Measurements from ENCODE around the gene MED13.

MED13 gene, protein sequence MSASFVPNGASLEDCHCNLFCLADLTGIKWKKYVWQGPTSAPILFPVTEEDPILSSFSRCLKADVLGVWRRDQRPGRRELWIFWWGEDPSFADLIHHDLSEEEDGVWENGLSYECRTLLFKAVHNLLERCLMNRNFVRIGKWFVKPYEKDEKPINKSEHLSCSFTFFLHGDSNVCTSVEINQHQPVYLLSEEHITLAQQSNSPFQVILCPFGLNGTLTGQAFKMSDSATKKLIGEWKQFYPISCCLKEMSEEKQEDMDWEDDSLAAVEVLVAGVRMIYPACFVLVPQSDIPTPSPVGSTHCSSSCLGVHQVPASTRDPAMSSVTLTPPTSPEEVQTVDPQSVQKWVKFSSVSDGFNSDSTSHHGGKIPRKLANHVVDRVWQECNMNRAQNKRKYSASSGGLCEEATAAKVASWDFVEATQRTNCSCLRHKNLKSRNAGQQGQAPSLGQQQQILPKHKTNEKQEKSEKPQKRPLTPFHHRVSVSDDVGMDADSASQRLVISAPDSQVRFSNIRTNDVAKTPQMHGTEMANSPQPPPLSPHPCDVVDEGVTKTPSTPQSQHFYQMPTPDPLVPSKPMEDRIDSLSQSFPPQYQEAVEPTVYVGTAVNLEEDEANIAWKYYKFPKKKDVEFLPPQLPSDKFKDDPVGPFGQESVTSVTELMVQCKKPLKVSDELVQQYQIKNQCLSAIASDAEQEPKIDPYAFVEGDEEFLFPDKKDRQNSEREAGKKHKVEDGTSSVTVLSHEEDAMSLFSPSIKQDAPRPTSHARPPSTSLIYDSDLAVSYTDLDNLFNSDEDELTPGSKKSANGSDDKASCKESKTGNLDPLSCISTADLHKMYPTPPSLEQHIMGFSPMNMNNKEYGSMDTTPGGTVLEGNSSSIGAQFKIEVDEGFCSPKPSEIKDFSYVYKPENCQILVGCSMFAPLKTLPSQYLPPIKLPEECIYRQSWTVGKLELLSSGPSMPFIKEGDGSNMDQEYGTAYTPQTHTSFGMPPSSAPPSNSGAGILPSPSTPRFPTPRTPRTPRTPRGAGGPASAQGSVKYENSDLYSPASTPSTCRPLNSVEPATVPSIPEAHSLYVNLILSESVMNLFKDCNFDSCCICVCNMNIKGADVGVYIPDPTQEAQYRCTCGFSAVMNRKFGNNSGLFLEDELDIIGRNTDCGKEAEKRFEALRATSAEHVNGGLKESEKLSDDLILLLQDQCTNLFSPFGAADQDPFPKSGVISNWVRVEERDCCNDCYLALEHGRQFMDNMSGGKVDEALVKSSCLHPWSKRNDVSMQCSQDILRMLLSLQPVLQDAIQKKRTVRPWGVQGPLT (N-terminal part only)

DNA sequence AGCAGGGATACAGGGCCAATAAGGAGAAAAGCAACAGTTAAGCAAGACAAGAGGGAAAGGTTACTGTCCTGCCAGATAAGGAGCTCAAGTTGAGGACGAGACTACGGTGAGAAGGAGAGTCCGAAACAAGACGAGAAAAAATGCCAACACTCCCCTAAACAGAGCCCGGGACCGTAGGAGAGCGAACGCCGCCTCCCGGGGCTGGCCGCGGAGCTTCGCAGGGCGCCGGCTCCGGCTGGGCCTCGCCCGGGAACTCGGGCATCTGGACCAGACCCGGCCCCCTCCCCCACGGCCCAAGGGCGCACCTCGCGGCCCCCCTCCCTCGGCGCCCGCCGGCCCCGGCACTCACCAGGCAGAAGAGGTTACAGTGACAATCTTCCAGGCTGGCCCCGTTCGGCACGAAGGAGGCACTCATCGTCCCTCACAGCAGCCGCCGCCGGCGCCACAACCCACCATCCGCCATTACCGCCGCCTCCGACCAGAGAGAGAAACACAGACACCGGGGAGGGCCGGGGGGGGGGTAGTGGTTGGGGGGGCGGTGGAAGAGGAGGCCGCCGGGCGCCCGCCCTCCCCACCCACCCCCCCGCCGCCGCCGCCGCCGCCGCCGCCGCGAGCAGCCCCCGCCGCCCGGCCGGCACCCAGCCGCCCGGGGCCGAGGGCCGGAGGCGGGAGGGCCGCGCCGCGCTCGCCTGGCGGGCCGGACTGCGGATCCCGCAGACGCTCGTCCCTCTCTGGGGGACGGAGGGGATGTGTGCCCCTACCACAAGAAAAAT lies at the start of gene MED13:
Gene MED13 (minus strand): TSS at position 488 of the 773 bp plus-strand sequence. CDS start 73 bp downstream, at position 415.
- DNase-seq (ENCODE audit: low spot score): peak; percentile 46

DNA sequence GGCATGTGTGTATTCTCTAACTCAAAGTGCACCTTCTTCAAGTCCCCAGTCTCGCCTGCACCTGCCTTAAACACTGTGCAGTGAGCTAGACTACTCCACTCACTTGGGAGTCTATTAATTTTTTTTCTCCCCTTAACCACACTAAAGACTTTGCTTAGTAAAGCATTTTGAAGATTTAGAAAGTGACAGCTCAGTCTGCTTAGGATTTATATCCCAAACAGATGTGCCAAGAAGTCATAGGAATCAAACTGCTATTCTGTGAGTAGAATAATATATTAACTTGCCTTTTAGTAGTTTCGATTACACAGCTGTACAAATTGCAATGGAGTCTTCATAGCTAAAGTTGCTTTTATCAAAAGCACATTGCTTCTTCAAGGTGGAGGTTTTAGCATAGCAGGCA lies 47.2 kb upstream of the MED13 start:
- no peak for DNase-seq (ENCODE audit: low spot score)

DNA sequence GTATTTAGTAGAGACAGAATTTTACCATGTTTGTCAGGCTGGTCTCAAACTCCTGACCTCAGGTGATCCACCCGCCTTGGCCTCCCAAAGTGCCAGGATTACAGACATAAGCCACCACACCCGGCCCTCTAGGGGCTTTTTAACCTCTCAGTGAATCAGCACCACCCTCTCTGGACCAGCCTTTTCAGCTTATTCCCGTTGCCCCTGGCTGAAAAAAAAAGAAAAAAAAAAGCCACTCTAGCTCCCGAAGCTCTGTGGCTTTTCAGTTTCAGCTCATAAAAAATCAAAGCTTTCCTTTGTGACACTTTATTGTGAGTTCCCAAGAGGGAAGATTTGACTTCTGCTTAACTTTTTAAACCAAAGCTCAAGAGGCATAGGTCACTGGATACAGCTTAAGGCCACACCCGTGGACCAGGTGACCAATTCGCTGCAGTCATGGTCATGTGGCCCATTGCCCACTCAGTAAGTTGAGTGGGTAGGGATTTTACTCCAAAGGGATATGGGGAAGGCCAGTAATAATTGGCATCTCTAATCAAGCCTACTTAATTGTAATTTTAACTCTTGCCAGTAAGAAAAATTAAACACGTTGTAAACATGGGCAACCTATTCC lies 46.6 kb upstream of the MED13 start:
- DNase-seq (ENCODE audit: low spot score): no peak

DNA sequence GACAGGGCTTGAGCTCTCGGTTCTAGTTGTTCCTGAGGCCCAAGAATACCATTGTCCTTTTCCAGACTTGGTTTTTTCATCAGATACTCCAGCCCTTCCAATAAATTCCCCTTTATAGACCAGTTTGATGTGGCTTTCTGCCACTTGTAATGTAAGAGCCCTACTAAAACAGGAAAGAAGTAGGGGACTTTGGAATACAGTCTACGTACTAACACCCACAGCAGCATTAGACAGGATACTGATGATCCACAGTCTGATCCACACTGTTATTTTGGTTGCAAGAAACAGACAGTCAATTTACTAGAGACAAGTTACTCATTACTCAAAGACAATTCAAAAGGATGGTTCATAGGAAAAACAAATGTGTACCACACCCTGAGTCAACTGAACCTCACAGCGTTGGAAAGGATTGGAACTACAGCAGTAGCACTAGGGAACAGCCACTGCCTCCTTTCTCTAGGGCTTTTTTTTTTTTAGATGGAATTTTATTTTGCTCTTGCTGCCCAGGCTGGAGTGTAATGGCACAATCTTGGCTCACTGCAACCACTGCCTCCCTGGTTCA lies 45.9 kb upstream of the MED13 start:
- DNase-seq (ENCODE audit: low spot score): no peak

DNA sequence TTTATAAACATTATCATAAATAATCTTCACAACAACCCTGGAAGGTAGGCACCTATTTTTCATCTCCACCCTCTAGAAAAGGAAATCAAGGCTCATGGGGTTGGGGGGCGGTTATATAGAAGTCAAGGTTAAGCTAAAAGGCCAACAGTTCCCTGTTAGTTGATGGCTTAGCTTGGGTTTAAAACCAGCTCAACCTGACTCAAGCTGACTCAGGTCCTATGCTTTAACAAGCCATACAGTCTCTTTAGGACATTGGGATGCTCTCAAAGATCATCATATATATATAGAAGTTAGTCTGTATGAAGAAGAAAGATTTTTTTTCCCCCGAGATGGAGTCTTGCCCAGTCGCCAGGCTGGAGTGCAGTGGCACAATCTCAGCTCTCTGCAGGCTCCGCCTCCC lies 44.8 kb upstream of the MED13 start:
- DNase-seq (ENCODE audit: low spot score): no peak

DNA sequence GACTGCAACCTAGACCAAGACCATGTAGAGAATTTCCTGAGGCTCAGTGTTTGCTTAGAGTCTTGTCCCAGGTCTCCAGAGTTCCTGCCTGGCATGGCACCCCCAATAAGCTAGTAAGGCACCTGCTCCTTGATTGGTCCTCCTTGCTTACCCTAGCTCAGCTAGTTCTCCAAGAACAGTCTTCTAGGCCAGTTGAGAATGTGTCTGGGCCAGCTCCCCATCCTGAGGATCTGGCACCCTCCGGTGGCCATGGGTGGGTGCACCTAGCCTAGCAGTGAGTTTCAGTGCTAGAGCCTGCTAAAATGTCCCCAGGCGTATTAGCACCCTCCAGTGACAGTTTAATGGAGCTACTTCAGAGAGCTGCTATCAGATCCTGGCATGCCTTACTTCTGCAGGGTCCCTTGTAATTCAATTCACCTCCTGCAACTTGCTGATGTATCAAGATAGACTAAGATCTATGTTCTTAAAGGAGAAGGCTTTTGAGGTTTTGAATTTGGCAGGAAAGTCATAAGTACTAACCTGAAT lies 44.4 kb upstream of the MED13 start:
- peak; percentile 25 for DNase-seq (ENCODE audit: low spot score)

DNA sequence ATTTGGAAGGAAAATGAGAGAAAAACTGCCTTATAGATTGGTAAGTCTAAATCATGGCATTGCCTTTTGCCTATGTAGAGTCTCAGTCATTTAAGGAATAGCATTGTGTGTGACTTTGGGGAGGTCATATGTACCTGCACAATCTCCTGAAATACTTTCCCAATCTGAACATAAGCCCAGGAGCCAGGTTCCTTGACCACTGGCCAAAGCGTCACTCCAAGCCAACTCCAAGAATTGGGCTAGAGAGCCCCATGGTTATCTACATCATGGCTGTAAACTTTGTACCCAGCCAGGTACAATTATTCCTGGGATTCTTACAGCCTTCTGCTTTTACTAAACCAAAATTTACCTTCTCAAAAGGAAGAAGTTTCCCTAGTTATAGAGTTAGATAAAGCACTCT lies 40.8 kb upstream of the MED13 start:
- DNase-seq (ENCODE audit: low spot score): no peak

DNA sequence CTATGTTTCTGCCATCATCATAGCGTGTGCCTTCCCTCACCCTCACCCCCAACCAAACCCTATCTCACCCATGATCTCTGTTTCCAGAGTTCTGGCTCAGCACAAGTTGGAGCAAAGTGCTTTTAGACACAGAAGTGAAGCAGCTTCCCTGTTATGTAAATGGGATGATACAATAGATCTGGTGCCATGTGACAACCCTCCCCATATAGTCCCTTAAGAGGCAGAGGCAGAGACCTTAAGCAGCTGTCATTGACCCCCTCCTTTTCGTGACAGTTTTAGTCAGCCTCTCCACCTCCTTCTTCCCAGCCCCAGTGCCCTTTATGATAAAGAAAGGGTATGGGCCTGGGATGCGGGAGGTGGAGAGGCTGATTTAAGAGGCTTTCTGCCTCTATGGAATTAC lies 40.3 kb upstream of the MED13 start:
- DNase-seq (ENCODE audit: low spot score): no peak

DNA sequence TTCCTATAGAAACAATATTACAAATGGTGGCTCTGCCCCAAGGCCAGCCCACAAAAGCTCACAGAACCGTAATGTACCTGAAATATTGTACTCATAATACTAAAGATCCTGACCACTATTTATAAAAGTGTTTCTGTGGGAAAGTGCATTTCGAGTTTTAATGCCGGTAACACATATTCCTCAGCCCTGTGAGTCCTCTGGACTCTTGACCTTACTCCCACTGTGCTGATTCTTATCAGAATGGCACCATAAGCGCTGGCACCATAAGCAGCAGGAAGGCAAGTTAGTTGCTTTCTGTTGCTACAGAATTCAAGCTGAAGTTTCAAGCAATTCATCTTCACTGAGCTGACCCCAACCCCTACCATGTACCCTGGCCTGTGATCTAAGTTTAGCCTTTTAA lies 36.4 kb upstream of the MED13 start:
- DNase-seq (ENCODE audit: low spot score): no peak

DNA sequence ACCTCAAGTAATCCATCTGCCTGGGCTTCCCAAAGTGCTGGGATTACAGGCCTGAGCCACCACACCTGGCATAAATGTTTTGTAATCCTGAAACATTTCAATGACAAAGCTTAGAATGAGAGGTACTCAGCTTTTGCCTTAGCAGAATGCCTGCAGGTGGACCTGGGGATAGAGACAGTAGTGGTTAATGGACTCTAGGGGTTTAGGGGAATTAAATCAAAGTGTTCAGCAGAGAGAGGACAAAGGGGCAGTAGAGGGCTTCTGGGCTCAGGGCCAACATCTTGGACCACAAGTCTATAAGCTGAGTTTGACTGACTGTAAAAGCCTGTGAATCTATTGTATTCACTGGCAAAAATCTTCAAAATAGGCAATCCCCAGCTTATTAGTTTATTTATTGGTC lies 36.0 kb upstream of the MED13 start:
- no peak for DNase-seq (ENCODE audit: low spot score)

DNA sequence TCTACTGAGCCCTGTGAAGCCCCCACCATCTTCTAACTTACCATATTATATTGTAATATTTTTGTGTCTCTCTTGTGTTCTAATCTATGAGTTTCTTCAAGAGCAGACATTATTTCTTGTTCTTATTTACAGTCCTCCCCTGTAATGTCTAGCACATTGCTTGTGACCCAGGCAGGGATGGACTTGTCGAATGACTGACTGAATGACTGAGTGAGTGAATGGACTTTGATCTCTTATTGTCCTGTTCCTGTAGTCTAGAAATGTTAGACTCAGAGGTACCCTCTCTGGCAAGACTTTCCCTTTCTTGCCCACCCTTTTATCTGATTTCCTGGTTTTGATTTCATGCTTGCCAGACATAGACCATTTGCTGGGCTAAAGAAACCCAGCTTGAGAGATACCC lies 35.0 kb upstream of the MED13 start:
- DNase-seq (ENCODE audit: low spot score): no peak

DNA sequence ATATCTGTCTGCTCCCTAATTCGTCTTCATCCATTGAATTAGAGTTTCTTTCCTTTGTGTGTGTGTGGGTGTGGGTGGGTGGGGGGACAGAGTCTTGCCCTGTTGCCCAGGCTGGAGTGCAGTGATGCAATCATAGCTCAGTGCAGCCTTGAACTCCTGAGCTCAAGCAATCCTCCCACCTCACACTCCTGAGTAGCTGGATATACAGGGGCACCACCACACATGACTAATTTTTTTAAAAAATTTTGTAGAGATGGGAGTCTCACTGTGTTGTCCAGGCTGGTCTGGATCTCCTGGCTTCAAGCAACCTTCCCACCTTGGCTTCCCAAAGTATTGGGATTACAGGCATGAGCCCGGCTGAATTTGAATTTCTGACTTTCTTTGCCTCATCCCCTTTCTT lies 34.5 kb upstream of the MED13 start:
- DNase-seq (ENCODE audit: low spot score): no peak

DNA sequence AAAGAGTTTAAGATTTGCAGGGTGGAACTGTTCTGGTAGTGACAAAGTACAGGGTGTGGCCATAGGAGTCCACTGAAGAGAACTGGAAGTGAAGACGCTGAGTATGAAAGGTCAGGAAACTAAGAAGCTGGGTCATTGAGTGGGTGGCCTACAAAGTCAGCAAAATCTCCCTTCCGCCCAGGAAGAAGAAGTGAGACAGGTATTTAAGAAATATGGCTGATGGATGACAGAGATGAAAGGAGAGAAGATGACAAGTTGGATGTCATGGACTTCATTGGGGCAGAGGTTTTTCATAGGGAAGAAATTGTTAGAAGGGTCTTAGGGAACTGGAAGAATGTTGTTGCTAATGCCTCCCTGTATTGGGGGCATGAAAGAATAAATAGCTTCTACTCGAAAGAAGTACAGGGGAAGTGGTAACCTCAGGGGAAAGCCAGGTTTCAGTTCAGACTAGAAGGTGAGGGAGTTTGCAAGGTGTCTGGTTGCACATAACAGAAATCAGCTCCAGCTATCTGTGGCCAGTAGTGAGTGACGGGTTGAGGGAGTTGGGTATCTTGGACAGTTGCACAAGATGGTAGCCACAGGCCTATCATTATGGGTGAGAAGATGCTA lies 33.6 kb upstream of the MED13 start:
- DNase-seq (ENCODE audit: low spot score): no peak

DNA sequence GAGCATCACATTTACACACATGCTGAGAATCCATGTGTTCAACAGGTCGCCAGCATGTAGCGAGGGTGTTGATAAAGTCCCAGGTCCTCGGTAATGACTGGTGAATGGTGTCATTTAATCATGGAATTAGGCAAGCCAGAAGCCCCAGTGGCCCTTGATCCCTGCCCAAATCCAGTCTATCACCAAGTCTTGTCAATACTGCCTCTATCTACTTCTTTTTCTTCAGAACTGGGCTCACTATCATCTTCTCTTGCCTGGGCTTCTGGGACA lies 31.3 kb upstream of the MED13 start:
- DNase-seq (ENCODE audit: low spot score): no peak

DNA sequence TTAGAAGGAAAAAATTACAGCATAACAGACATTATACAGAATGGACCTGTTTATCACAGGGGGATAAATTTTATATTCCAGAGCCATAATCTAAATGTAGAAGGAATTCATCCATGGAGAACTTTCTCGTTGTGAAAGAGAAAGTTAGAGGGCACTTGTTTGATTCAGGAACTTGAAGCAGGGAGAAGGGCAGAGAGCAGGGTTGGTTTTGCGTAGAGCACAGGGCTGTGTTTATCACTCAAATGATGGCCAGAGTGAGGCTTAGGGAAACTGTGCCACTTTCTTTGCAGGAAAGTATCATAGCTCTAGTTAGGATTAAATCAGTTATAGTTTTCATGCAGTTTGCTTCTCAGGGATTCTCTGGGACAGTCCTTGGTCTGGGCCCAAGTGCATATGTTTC lies 29.1 kb upstream of the MED13 start:
- DNase-seq (ENCODE audit: low spot score): no peak

DNA sequence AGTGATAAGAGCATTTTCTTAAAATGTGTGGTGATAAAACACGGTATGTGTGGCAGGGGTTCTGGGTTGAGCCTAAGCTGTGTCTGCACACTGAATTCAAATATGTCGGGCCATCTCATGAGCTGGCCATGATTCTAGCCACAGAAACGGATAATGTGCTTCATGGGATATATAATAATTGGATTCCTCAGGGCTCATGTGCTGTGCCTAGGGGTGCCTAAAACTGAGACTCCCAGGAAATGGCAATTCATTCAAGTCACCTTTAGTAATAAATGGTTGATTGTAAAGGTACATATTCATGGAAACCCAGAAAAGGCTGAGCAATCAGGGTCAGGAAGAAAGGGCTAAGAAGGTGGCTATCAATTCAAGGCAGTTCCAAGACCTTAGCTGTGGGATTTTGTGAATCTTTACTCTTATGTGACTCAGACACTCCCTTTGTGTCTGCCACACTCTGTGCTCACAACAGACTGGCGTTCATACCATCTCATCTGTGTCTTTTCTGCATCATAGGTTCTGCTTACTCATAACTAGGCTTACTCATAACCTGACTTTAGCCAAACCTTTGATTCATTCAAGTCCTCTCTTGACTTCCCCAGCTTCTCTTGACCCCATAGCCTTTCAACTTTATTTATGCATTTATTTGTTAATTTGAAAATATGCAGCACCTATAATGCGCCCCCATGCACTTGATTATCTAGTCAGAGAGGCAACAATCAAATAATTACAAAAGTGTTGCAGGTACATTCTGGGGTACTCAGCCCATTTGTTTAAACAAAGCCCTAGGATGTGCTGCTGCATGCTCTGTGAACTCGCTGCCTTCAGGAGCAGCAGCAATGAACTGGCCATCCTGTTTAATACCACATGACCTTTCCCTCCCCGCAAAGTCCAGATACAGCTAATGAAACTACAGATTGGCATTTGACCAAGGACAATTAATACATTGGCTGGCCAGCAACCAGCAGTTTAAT lies 28.4 kb upstream of the MED13 start:
- DNase-seq (ENCODE audit: low spot score): peak; percentile 28

DNA sequence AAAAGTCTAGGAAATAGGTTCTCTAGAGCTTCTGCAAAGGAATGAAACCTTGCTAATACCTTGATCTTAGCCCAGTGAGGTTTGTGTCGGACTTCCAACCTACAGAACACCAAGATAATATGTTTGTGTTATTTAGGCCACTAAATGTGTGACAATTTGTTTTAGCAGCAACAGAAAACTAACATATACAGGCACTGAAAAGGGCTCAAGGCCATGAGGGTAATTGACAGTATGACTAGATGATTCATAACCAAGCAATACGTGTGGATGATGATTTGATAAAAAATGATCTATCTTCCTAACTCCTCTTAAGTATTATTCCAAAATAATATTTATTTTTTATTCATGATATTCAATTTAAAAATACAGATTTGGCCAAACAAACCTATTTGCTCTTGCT lies 27.7 kb upstream of the MED13 start:
- DNase-seq (ENCODE audit: low spot score): no peak

DNA sequence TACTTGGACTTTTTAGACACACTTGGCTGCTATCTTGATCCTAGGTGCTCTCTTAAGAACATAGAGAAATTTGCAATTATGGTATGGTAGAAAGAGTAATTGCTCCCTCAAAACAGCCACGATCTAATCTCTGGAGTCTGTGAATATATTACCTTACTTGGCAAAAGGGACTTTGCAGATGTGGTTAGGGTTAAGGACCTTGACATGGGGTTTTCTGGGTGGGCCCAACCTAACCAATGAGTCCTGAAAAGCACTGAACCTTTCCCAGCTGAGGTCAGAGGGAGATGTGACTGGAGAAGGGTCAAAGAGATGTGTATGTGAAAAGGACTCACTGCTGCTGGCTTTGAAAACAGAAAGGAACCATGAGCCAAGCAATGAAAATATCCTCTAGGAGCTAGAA lies 26.7 kb upstream of the MED13 start:
- DNase-seq (ENCODE audit: low spot score): no peak

DNA sequence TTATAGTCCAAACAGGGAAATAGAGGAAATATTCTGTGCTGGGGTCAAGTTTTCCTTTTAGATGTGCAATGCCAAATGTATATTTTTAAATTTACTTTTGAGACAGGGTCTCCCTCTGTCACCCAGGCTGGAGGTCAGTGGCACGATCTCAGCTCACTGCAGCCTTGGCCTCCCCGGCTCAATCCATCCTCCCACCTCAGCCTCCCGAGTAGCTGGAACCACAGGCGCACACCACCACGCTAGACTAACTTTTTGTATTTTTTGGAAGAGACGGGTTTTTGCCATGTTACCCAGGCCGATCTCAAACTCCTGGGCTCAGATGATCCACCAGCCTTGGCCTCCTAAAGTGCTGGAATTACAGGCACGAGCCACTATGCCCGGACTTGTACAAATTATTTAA lies 25.8 kb upstream of the MED13 start:
- DNase-seq (ENCODE audit: low spot score): no peak
